BLaER1 (cell line): ENCODE measurements around the gene SV2C.
"Not testable (repeated sequence)": the region's sequence is repeated elsewhere in the genome, so short reads cannot be mapped to it uniquely, and the experiment has no call there.

Source experiments
- H3K27ac ChIP-seq: shearing (Covaris generic); formaldehyde crosslinking; 2 replicates; pipeline ENCODE4 v1.8.1; 2022
- H3K27me3 ChIP-seq: shearing (Covaris generic); formaldehyde crosslinking; 2 replicates; pipeline ENCODE4 v1.8.1; 2022
- H3K36me3 ChIP-seq: shearing (Covaris generic); formaldehyde crosslinking; 2 replicates; pipeline ENCODE4 v1.8.1; 2022
- H3K4me1 ChIP-seq: shearing (Covaris generic); formaldehyde crosslinking; 2 replicates; pipeline ENCODE4 v1.8.1; 2022
- H3K4me2 ChIP-seq: shearing (Covaris generic); formaldehyde crosslinking; 2 replicates; pipeline ENCODE4 v1.8.1; 2022
- H3K4me3 ChIP-seq: shearing (Covaris generic); formaldehyde crosslinking; 2 replicates; pipeline ENCODE4 v1.8.1; 2022
- H3K9ac ChIP-seq: shearing (Covaris generic); formaldehyde crosslinking; 2 replicates; pipeline ENCODE4 v1.8.1; 2022
- H3K9me3 ChIP-seq: shearing (Covaris generic); formaldehyde crosslinking; 2 replicates; pipeline ENCODE4 v1.8.1; 2022
- H4K20me1 ChIP-seq: shearing (Covaris generic); formaldehyde crosslinking; 2 replicates; pipeline ENCODE4 v1.8.1; 2022
- Cebpa-rat ChIP-seq: shearing (Covaris generic); IDR thresholded peaks from 2 replicates; pipeline ENCODE4 v1.8.1; 2022

The SV2C gene

DNA sequence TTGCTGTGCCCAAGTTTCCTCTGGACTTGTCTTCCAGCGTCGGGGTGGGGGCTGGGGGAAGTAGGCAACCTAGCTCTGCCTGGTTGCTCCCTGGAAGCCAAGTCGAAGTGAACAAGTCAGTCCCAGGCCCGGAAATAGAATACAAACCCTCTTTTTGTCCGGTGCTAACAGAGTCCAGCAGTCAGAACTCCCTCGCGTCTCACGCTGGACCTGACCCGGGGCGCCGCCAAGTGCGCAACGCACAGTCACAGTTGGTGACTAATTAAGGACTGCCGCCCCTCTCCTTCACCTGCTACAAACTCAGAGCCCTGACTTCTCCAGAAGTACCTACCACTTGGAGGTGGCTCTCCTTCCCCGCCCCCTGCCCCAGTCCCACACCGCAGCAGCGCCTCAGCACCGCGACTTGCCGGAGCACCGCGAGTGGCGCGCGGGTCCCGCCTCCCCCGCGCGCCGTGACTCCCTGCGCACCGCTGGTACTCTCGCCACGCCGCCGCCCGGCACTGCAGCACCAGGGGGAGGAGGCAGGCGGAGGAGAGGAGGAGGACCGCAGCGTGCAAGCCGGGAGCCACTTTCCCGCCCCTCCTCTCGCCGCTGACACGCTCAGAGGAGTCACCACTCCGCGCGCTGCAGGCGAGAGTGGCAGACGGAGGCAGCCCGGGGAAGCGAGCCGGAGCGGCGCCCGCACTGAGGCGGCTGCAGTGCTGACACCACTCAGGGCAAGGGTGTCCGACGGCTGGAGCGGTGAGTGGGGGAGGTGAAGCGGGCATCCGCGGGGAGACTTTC, at the start of gene SV2C:
Gene SV2C (plus strand): TSS at position 612 of the 783 bp plus-strand sequence. CDS start 48,368 bp downstream, outside the sequence.
- H3K9ac ChIP-seq = no peak within 1 kb of the TSS
- no peaks in the 10 kb centered on the region for H3K36me3 ChIP-seq
- H3K4me3 ChIP-seq = no peak within 1 kb of the TSS
- H3K27ac ChIP-seq = no peak within 1 kb of the TSS
- no peaks in the 10 kb centered on the region for H3K4me1 ChIP-seq
- TF ChIP-seq Cebpa-rat = no peak
- peaks cover 31% of the 10 kb centered on the region for H3K27me3 ChIP-seq
- no peak within 1 kb of the TSS for H3K4me2 ChIP-seq
- H4K20me1 ChIP-seq = no peaks in the 10 kb centered on the region
- H3K9me3 ChIP-seq = peaks cover 33% of the 10 kb centered on the region

- H3K9ac ChIP-seq, H3K27me3 ChIP-seq, H3K36me3 ChIP-seq, H3K9me3 ChIP-seq, H3K4me1 ChIP-seq, H3K27ac ChIP-seq, H4K20me1 ChIP-seq, H3K4me2 ChIP-seq, H3K4me3 ChIP-seq: not testable (repeated sequence)
Observed at GRCh38 chr5:76037736-76038151, 45.4 kb upstream of the SV2C start.

- no peak overlapping the region for H3K4me3 ChIP-seq
- H3K9me3 ChIP-seq = no peaks in the 10 kb centered on the region
- H3K9ac ChIP-seq = no peak overlapping the region
- H3K4me1 ChIP-seq = no peaks in the 10 kb centered on the region
- no peaks in the 10 kb centered on the region for H3K27me3 ChIP-seq
- no peaks in the 10 kb centered on the region for H4K20me1 ChIP-seq
- TF ChIP-seq Cebpa-rat = no peak
- H3K27ac ChIP-seq = no peak overlapping the region
- no peaks in the 10 kb centered on the region for H3K36me3 ChIP-seq
- H3K4me2 ChIP-seq = no peak overlapping the region
Observed at GRCh38 chr5:76038212-76038611, 45.0 kb upstream of the SV2C start.

DNA sequence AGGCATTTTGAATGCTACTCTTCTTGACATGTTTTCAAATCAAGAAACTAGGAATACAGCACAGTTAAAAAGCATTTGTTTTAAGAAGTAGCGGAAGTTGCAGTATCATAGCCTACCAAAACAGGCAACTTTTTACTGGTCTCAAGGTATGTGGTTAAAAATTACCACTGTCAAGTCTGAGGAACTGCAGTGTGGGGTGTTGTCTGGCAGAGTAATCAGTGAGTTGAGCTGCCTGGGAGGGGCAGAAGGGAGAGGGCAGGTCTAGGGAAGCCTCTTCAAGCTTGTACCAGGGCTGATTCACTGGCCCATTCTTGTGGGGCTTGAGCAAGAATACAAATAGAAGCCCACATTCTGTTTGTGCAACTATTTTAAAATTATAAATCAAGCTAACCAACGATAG, 42.4 kb upstream of the SV2C start:
- Histone ChIP-seq H4K20me1 (no peaks in the 10 kb centered on the region), H3K4me3 (no peak overlapping the region)
- TF ChIP-seq Cebpa-rat = no peak

GRCh38 chr5:76041863-76042262, 41.3 kb upstream of the SV2C start:
- TF ChIP-seq Cebpa-rat = no peak
- no peaks in the 10 kb centered on the region for H4K20me1 ChIP-seq
- H3K4me2 ChIP-seq = no peak overlapping the region
- no peak overlapping the region for H3K4me3 ChIP-seq
- H3K27ac ChIP-seq = no peak overlapping the region
- H3K4me1 ChIP-seq = no peaks in the 10 kb centered on the region
- H3K36me3 ChIP-seq = no peaks in the 10 kb centered on the region
- H3K27me3 ChIP-seq = no peaks in the 10 kb centered on the region
- no peak overlapping the region for H3K9ac ChIP-seq
- H3K9me3 ChIP-seq = no peaks in the 10 kb centered on the region

More for the DNA sequence above, 42.4 kb upstream of the SV2C start:
- Histone ChIP-seq H3K9ac (no peak overlapping the region), H3K9me3 (no peaks in the 10 kb centered on the region), H3K36me3 (no peaks in the 10 kb centered on the region), H3K4me1 (no peaks in the 10 kb centered on the region), H3K27me3 (no peaks in the 10 kb centered on the region), H3K27ac (no peak overlapping the region), H3K4me2 (no peak overlapping the region)

- Histone ChIP-seq H3K4me1 (no peaks in the 10 kb centered on the region), H3K9ac (no peak overlapping the region), H3K9me3 (no peaks in the 10 kb centered on the region), H3K4me2 (no peak overlapping the region), H3K4me3 (no peak overlapping the region), H3K27me3 (no peaks in the 10 kb centered on the region), H4K20me1 (no peaks in the 10 kb centered on the region), H3K36me3 (no peaks in the 10 kb centered on the region), H3K27ac (no peak overlapping the region)
- no peak for TF ChIP-seq Cebpa-rat
Observed at GRCh38 chr5:76046741-76047140, 36.4 kb upstream of the SV2C start.

DNA sequence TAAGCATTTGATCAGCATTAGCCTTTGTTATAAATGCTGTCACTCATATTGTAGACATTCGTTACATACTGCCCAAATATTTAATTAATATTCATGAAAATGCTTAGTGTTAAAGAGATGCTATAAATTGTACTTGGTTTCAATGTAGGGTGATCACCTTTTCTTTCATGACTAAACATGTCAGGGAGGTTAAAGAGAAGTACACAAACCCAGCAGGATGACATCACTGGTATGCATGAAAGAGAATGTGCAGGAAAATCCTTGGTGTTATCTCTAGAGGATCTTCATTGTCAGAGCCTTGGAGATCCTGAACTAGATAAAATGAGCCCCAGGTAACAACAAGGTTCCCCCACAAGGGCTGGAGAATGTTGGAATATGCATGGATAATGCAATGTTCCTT, 33.0 kb upstream of the SV2C start:
- no peaks in the 10 kb centered on the region for H3K36me3 ChIP-seq
- H3K9ac ChIP-seq = no peak overlapping the region
- no peaks in the 10 kb centered on the region for H3K9me3 ChIP-seq
- H3K27me3 ChIP-seq = no peaks in the 10 kb centered on the region
- no peaks in the 10 kb centered on the region for H3K4me1 ChIP-seq
- no peak overlapping the region for H3K4me3 ChIP-seq
- H4K20me1 ChIP-seq = no peaks in the 10 kb centered on the region
- no peak overlapping the region for H3K4me2 ChIP-seq
- no peak overlapping the region for H3K27ac ChIP-seq
- no peak for TF ChIP-seq Cebpa-rat

DNA sequence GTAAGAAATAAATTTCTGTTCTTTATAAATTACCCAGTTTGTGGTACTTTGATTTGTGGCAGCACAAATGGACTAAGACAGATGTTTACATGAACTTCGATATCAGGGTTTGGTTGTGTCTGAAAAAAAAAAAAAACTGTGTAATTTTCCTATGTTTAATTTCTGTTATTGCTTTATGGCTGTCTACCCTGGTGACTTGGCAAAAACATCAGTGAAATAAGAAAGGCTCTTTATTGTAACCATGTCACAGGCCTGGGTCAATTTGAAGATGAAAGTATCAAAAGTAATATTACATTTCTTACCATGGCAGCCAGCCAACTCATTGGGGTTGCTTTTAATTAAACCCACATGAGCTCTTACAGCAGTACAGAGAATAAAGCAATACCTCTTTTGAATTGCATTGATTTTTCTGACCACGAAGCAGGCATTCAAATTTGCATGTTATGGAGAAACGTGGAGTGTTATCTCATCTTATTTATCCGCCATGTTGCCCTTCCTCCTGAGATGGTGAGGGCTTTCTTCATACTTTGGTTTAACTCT, 20.6 kb upstream of the SV2C start:
- Histone ChIP-seq H3K4me1 (no peaks in the 10 kb centered on the region), H3K36me3 (no peaks in the 10 kb centered on the region), H4K20me1 (no peaks in the 10 kb centered on the region), H3K27ac (no peak overlapping the region), H3K9me3 (no peaks in the 10 kb centered on the region), H3K27me3 (no peaks in the 10 kb centered on the region), H3K4me2 (no peak overlapping the region), H3K4me3 (no peak overlapping the region), H3K9ac (no peak overlapping the region)
- TF ChIP-seq Cebpa-rat = no peak

GRCh38 chr5:76065258-76065657, 17.9 kb upstream of the SV2C start:
- Histone ChIP-seq H3K9ac (no peak overlapping the region), H3K9me3 (no peaks in the 10 kb centered on the region), H3K27ac (no peak overlapping the region), H3K4me1 (no peaks in the 10 kb centered on the region), H4K20me1 (no peaks in the 10 kb centered on the region), H3K27me3 (no peaks in the 10 kb centered on the region), H3K4me3 (no peak overlapping the region), H3K4me2 (no peak overlapping the region), H3K36me3 (no peaks in the 10 kb centered on the region)
- TF ChIP-seq Cebpa-rat = no peak

DNA sequence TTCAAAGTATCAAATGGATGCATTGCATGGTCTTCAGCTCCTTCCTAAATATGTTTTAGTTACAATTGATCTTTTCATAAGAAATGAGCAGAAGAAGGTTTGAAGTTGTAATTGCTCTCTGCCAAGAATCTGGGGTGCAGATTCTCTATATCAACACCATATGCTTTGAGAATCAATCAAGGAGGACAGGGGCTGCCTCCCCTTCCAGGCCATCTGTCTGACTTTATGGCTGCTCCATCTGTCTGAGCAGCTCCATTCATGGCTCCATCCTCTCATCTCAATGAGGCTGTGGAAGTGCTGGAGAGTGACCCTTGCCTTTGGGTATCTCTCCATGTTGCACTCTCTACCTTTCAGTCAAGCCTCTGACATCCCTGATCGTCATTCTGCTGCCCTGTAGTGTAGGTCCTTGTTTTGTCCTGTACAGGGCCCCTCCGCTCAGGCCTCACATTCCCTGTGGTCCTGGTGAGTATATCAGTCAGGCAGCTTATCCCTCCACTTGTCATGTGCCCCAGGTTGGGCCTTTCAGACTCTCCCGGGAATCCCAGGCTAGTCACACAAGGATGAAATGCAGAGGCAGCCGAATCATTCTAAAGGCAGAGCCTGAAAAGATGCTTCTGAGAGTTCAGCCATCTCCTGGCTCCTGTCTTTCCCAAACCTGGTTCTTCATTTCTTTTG, 14.0 kb upstream of the SV2C start:
- no peak overlapping the region for H3K4me3 ChIP-seq
- H4K20me1 ChIP-seq = no peaks in the 10 kb centered on the region
- no peak overlapping the region for H3K4me2 ChIP-seq
- H3K4me1 ChIP-seq = no peaks in the 10 kb centered on the region
- H3K36me3 ChIP-seq = no peaks in the 10 kb centered on the region
- no peaks in the 10 kb centered on the region for H3K27me3 ChIP-seq
- TF ChIP-seq Cebpa-rat = no peak
- H3K9me3 ChIP-seq = no peaks in the 10 kb centered on the region
- no peak overlapping the region for H3K9ac ChIP-seq
- no peak overlapping the region for H3K27ac ChIP-seq
